ENCODE data around the gene IER5L.

IER5L gene

DNA sequence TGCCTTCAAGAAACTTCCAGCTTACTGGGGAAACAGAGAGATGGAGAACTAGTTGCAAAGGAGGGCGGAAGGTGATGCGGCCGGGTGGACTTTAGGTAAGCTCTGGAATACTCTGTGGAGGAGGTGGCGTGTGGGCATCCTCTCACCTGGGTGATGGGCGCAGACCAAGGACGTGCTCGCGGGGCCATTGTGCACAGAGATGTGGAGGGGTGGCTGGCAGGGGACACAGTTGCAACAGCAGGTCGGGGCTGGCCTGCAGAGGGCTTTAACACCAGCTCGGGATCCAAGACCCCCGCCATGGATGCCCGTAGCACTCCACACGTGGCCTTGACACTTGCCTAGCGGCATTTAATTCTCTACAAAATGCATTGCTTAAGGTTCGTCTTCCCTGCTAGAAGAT lies 26.6 kb downstream of the IER5L start:
- H3K27me3 Mint-ChIP-seq (ENCODE audit: low read depth), result no peaks in the 10 kb centered on the region
- TF ChIP-seq, protein P1, sequence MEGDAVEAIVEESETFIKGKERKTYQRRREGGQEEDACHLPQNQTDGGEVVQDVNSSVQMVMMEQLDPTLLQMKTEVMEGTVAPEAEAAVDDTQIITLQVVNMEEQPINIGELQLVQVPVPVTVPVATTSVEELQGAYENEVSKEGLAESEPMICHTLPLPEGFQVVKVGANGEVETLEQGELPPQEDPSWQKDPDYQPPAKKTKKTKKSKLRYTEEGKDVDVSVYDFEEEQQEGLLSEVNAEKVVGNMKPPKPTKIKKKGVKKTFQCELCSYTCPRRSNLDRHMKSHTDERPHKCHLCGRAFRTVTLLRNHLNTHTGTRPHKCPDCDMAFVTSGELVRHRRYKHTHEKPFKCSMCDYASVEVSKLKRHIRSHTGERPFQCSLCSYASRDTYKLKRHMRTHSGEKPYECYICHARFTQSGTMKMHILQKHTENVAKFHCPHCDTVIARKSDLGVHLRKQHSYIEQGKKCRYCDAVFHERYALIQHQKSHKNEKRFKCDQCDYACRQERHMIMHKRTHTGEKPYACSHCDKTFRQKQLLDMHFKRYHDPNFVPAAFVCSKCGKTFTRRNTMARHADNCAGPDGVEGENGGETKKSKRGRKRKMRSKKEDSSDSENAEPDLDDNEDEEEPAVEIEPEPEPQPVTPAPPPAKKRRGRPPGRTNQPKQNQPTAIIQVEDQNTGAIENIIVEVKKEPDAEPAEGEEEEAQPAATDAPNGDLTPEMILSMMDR (IDR thresholded peaks at IDR 0.05; ENCODE audit: unreplicated experiment in 3 of 3), result no peak

DNA sequence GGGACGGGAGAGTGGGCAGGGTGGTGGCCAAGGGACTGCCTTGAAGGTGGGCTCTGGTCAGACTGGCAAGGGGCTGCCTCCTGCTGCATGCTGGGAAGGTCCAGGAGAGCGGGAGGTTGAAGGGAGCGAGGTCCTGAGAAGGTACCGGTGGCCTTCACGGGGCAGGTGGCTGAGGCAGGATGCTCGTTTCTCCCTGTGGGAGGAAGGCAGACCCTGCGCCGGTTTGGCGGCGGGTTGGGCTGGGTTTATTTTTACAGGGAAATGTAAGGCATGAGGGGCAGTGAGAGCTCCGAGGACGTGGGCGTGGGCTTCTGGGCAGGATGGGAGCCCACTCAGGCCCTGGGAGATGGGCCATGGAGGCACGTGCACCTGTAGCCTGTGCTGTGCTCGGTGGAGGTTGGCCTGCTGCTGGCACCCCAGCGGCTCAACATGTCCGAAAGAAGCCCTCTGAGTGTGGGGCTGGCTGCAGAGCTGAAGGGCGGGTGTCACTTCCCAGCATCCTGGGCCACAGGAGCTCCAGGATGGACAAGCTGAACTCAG lies 27.3 kb downstream of the IER5L start:
- Mint-ChIP-seq H3K4me1 (peaks cover 19% of the 10 kb centered on the region), H3K27ac (peak overlapping the region in 1 of 3 experiments; percentile 33), H3K27me3 (ENCODE audit: low read depth) (no peaks in the 10 kb centered on the region)

More for the DNA sequence above, 26.6 kb downstream of the IER5L start:
- Mint-ChIP-seq H3K27ac (peak overlapping the region; percentile 33 to 51 (median 35)), H3K4me3 (no peak overlapping the region), H3K36me3 (ENCODE audit: low read depth) (peaks cover 18% of the 10 kb centered on the region), H3K4me1 (peaks cover 12% of the 10 kb centered on the region), H3K9me3 (no peaks in the 10 kb centered on the region)

GRCh38 chr9:129150122-129150521 lies 27.9 kb downstream of the IER5L start:
- Mint-ChIP-seq H3K27me3 (ENCODE audit: low read depth) (no peaks in the 10 kb centered on the region), H3K4me3 (no peak overlapping the region), H3K27ac (peak overlapping the region in 2 of 3 experiments; percentile 22 to 99), H3K4me1 (peaks cover 24% of the 10 kb centered on the region), H3K36me3 (ENCODE audit: low read depth) (peaks cover 18% of the 10 kb centered on the region), H3K9me3 (no peaks in the 10 kb centered on the region)
- TF ChIP-seq, protein P1 (IDR thresholded peaks at IDR 0.05; ENCODE audit: unreplicated experiment in 3 of 3), result no peak

More for the DNA sequence above, 27.3 kb downstream of the IER5L start:
- no peak overlapping the region for H3K4me3 Mint-ChIP-seq
- H3K9me3 Mint-ChIP-seq, result no peaks in the 10 kb centered on the region
- TF ChIP-seq, protein P1 (IDR thresholded peaks at IDR 0.05; ENCODE audit: unreplicated experiment in 3 of 3), result no peak
- H3K36me3 Mint-ChIP-seq (ENCODE audit: low read depth), result peaks cover 18% of the 10 kb centered on the region

- peak overlapping the region; percentile 22 to 99 (median 37) for H3K27ac Mint-ChIP-seq
- H3K36me3 Mint-ChIP-seq (ENCODE audit: low read depth), result peaks cover 18% of the 10 kb centered on the region
- TF ChIP-seq, protein P1 (IDR thresholded peaks at IDR 0.05; ENCODE audit: unreplicated experiment in 3 of 3), result no peak
- no peaks in the 10 kb centered on the region for H3K9me3 Mint-ChIP-seq
- H3K4me3 Mint-ChIP-seq, result no peak overlapping the region
- H3K4me1 Mint-ChIP-seq, result peaks cover 26% of the 10 kb centered on the region
- no peaks in the 10 kb centered on the region for H3K27me3 Mint-ChIP-seq (ENCODE audit: low read depth)
Observed at GRCh38 chr9:129149442-129149841, 28.6 kb downstream of the IER5L start.

DNA sequence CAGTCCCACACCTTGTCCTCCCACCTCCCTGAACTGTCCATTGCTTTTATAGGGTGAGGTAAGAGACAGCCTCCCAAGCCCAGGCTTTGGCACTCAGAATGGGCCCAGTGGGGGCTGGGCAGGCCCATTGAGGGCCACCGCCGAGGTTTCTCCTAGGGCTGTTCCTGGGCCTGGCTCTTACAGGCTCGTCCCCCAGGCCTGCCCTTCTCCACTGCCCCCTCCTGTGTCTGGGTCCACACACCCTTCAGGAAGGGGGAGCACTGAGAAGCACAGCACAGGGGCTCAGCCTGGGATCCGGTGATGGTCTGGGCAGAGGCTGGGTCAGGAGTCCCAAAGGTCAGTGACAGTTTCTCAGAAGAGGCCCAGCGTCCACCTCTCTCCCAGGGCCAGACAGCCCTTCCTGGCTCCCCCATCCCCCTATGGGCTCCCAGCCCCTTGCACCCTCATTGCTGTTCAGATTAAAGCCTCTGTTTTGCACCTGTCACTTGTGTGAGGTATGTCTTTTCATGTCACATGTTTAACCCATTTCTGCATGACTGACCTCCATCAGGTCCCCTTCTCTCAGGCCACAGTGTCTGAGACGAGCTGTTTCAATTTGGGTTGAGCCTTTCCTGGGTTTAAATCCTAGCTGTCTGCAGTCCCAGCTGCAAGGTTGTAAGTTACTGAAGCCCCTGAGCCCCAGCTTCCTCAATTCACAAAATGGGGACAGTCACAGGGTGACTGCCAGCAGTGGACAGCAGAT lies 29.4 kb downstream of the IER5L start:
- Mint-ChIP-seq H3K27ac (peak overlapping the region; percentile 78 to 99 (median 86)), H3K27me3 (ENCODE audit: low read depth) (peaks cover 3% of the 10 kb centered on the region), H3K4me1 (peaks cover 32% of the 10 kb centered on the region), H3K4me3 (no peak overlapping the region), H3K9me3 (no peaks in the 10 kb centered on the region), H3K36me3 (ENCODE audit: low read depth) (peaks cover 23% of the 10 kb centered on the region)
- TF ChIP-seq, protein P1 (IDR thresholded peaks at IDR 0.05; ENCODE audit: unreplicated experiment in 3 of 3), result no peak
